Right lobe of liver (tissue), 6 donors: ENCODE measurements around the gene CSTB. TPM values are rescaled to one million over a fixed set of nuclear protein-coding genes. Genes with fewer than 3 reads are reported as not detected.

Experiments
- ATAC-seq, 4 donors: fragments of 200-7000 bp; cut with Tn5 transposase; one replicate each; pipeline ENCODE4 v1.9.1; 2020; ENCODE audit warnings: mild to moderate bottlenecking in 4 of 4, moderate library complexity in 4 of 4
- DNase-seq, 3 donors: peaks; one replicate each; pipeline ENCODE4 v3.0.0-alpha.2; 2020
- H3K27ac ChIP-seq, 3 donors: fragments of 200-600 bp; one replicate each; pipeline ENCODE4 v1.8.0; 2022
- H3K27me3 ChIP-seq, 2 donors: fragments of 200-600 bp; one replicate each; pipeline ENCODE4 v1.8.0; 2022
- H3K36me3 ChIP-seq, 4 donors: fragments of 200-600 bp; sonication (generic) in 1 of 4; one replicate each; pipeline versions ENCODE4 v1.5.1 to v1.8.0; 2017 to 2022; ENCODE audit warnings: control low read depth in 1 of 4
- H3K4me1 ChIP-seq, 4 donors: fragments of 200-600 bp; sonication (generic) in 1 of 4; one replicate each; pipeline versions ENCODE4 v1.5.1 to v1.8.0; 2017 to 2022; ENCODE audit warnings: control low read depth in 1 of 4
- H3K4me3 ChIP-seq, 3 donors: fragments of 200-600 bp; one replicate each; pipeline ENCODE4 v1.8.0; 2022
- H3K9me3 ChIP-seq, 4 donors: fragments of 200-600 bp; sonication (generic) in 1 of 4; one replicate each; pipeline versions ENCODE4 v1.5.1 to v1.8.0; 2017 to 2022; ENCODE audit warnings: control low read depth in 1 of 4
- CTCF ChIP-seq, 4 donors: fragments of 200-600 bp in 3 of 4; fragments of 450-650 bp in 1 of 4; IDR thresholded peaks; one replicate each; pipeline versions ENCODE4 v1.5.1 to v1.8.0; 2016 to 2022; ENCODE audit warnings: antibody characterized with exemption in 4 of 4, mild to moderate bottlenecking in 2 of 4
- POLR2A ChIP-seq: fragments of 450-650 bp; IDR thresholded peaks from one replicate; pipeline ENCODE4 v1.6.1; 2017; ENCODE audit warnings: antibody characterized with exemption, mild to moderate bottlenecking
- WGBS: methylation state at CpG from one replicate; pipeline ENCODE4 v1.1.6; 2018; ENCODE audit warnings: low coverage, low lambda C conversion rate; ENCODE audit not compliant: insufficient coverage; ENCODE audit errors: missing lambda C conversion rate; 5-methylcytosine and 5-hydroxymethylcytosine counted together
- intact Hi-C, 2 donors: fragments of 100-400 bp; cut with DNase I; formaldehyde crosslinking; loops; one replicate each; pipeline versions ENCODE4 v1.11.2 to v1.14.1; 2022
- total RNA-seq, 6 experiments: library from RNA; depleted of rRNA in 2 of 6; stranded (reverse); fragments of >200 nt in 2 of 6; fragmentation: NEBNext Ultra II Directional in 3 of 6; extraction: Animal tissue kit (Norgen Biotek cat#: 25700) in 3 of 6; gene quantifications; one replicate each; pipeline versions ENCODE4 v1.1.0 to v1.2.4, GENCODE V29; 2016 to 2023
- donor health status: DM: no; HTN: yes; CAD: no.
- donor health status: DM: no; HTN: no; CAD: no.
- donor health status: DM: no; HTN: no; CAD: no.
- donor health status: DM: no; HTN: yes; CAD: no.
- donor health status: DM: no; HTN: yes; CAD: no.

The CSTB gene
- total RNA-seq, 6 experiments from 2014 or later: 16.6 to 137 (median 23.2) TPM

GRCh38 chr21:43816611-43817071, 40.5 kb upstream of the CSTB start:
- no peak overlapping the region for H3K4me3 ChIP-seq
- peak in 1 of 3 donors; percentile 14 for DNase-seq

GRCh38 chr21:43815991-43816390, 39.9 kb upstream of the CSTB start:
- Histone ChIP-seq H3K4me3 (no peak overlapping the region), H3K36me3 (no peaks in the 10 kb centered on the region), H3K4me1 (peaks cover 0 to 16% (median 7%) of the 10 kb centered on the region in 4 donors), H3K27ac (no peak overlapping the region), H3K27me3 (no peaks in the 10 kb centered on the region), H3K9me3 (no peaks in the 10 kb centered on the region)
- TF ChIP-seq POLR2A (no peak), CTCF (IDR thresholded peaks at IDR 0.05) (no peak)
- DNase-seq (peak in 1 of 3 donors; percentile 15), ATAC-seq (no peak)
- intact Hi-C loops: loop anchor here (10.0 kb wide), 2 partner anchors 69 to 89 kb away; no protein-coding TSS in a partner anchor
- no CpG with 5 or more reads among the region's 15 CpGs for WGBS

More at GRCh38 chr21:43816611-43817071, 40.5 kb upstream of the CSTB start:
- H3K27ac ChIP-seq: no peak overlapping the region
- H3K36me3 ChIP-seq: no peaks in the 10 kb centered on the region
- 45% methylated on average over 3 of the region's 14 CpGs for WGBS
- ATAC-seq: no peak
- H3K27me3 ChIP-seq: no peaks in the 10 kb centered on the region
- H3K9me3 ChIP-seq: no peaks in the 10 kb centered on the region
- H3K4me1 ChIP-seq: peaks cover 0 to 10% (median 4%) of the 10 kb centered on the region in 4 donors
- intact Hi-C loops: loop anchor here (10.0 kb wide), 2 partner anchors 68 to 88 kb away; no protein-coding TSS in a partner anchor
- TF ChIP-seq CTCF (IDR thresholded peaks at IDR 0.05): no peak
- TF ChIP-seq POLR2A: no peak

GRCh38 chr21:43815107-43815613, 39.1 kb upstream of the CSTB start:
- Histone ChIP-seq H3K36me3 (no peaks in the 10 kb centered on the region), H3K27ac (no peak overlapping the region), H3K9me3 (no peaks in the 10 kb centered on the region), H3K27me3 (no peaks in the 10 kb centered on the region), H3K4me1 (peaks cover 0 to 21% (median 8%) of the 10 kb centered on the region in 4 donors), H3K4me3 (no peak overlapping the region)
- WGBS: 16% methylated on average over 19 of the region's 27 CpGs
- no peak for ATAC-seq
- intact Hi-C loops: loop anchor here (10.0 kb wide), 2 partner anchors 70 to 90 kb away; no protein-coding TSS in a partner anchor
- DNase-seq: peak in 1 of 3 donors; percentile 16
- TF ChIP-seq CTCF (IDR thresholded peaks at IDR 0.05) (no peak), POLR2A (no peak)

- TF ChIP-seq CTCF (IDR thresholded peaks at IDR 0.05) (no peak), POLR2A (no peak)
- no peak overlapping the region for H3K27ac ChIP-seq
- DNase-seq (peak in 1 of 3 donors; percentile 19), ATAC-seq (no peak)
- H3K27me3 ChIP-seq: no peaks in the 10 kb centered on the region
- no peak overlapping the region for H3K4me3 ChIP-seq
- H3K4me1 ChIP-seq: peaks cover 0 to 24% (median 8%) of the 10 kb centered on the region in 4 donors
- no peaks in the 10 kb centered on the region for H3K36me3 ChIP-seq
- intact Hi-C loops: loop anchor here (5.0 to 10.0 kb wide), 3 partner anchors 70 to 163 kb away; no protein-coding TSS in a partner anchor
- H3K9me3 ChIP-seq: no peaks in the 10 kb centered on the region
- 61% methylated on average over 16 of the region's 28 CpGs for WGBS
These were observed 38.4 kb upstream of the CSTB start for GRCh38 chr21:43814215-43815106.
